Vagina (tissue), 2 donors: ENCODE data around the gene NFYC. TPM values are rescaled to one million over a fixed set of nuclear protein-coding genes. Genes with fewer than 3 reads are reported as not detected.

ENCODE experiments used
- DNase-seq, 2 donors: peaks; one replicate each; pipeline ENCODE4 v3.0.0-alpha.2; 2017; ENCODE audit errors: extremely low spot score in 2 of 2
- H3K27ac ChIP-seq: fragments of 200-600 bp; sonication (generic); one replicate; pipeline ENCODE4 v1.5.1; 2019
- H3K27me3 ChIP-seq: fragments of 200-600 bp; sonication (generic); one replicate; pipeline ENCODE4 v1.5.1; 2019
- H3K36me3 ChIP-seq, 2 donors: fragments of 200-600 bp; sonication (generic); one replicate each; pipeline ENCODE4 v1.5.1; 2017 to 2019
- H3K4me1 ChIP-seq: fragments of 200-600 bp; sonication (generic); one replicate; pipeline ENCODE4 v1.5.1; 2019
- H3K4me3 ChIP-seq, 2 donors: fragments of 200-600 bp; sonication (generic); 1 replicate in 1 of 2; 2 replicates in 1 of 2; pipeline ENCODE4 v1.5.1; 2016 to 2019
- H3K9me3 ChIP-seq: fragments of 200-600 bp; sonication (generic); one replicate; pipeline ENCODE4 v1.5.1; 2019
- POLR2A ChIP-seq, 2 donors: fragments of 450-650 bp; IDR thresholded peaks; one replicate each; pipeline ENCODE4 v1.6.1; 2017; ENCODE audit warnings: antibody characterized with exemption in 2 of 2, mild to moderate bottlenecking in 2 of 2, moderate library complexity in 2 of 2
- POLR2AphosphoS5 ChIP-seq, 2 donors: sonication (generic); formaldehyde crosslinking; IDR thresholded peaks; one replicate each; pipeline ENCODE4 v1.9.0; 2017; ENCODE audit warnings: antibody characterized with exemption in 2 of 2, mild to moderate bottlenecking in 2 of 2, low read depth in 1 of 2; ENCODE audit not compliant: insufficient read depth in 1 of 2
- intact Hi-C: fragments of 100-400 bp; cut with DNase I; formaldehyde crosslinking; loops from one replicate; pipeline ENCODE4 v1.15.1; 2023
- total RNA-seq: library from RNA; depleted of rRNA; stranded (reverse); fragments of >200 nt; gene quantifications from one replicate; pipeline ENCODE4 v1.2.3, GENCODE V29; 2016
- TF ChIP-seq, protein P1 (sequence below), 3 experiments: fragments of 450-650 bp in 2 of 3; fragments of 200-600 bp in 1 of 3; sonication (generic) in 1 of 3; IDR thresholded peaks; one replicate each; pipeline ENCODE4 v1.5.1; 2017 to 2019; ENCODE audit warnings: antibody characterized with exemption in 3 of 3, mild to moderate bottlenecking in 2 of 3, moderate library complexity in 2 of 3

The NFYC gene
- total RNA-seq, 1 donor from 2014 or later: 61.6 TPM

DNA sequence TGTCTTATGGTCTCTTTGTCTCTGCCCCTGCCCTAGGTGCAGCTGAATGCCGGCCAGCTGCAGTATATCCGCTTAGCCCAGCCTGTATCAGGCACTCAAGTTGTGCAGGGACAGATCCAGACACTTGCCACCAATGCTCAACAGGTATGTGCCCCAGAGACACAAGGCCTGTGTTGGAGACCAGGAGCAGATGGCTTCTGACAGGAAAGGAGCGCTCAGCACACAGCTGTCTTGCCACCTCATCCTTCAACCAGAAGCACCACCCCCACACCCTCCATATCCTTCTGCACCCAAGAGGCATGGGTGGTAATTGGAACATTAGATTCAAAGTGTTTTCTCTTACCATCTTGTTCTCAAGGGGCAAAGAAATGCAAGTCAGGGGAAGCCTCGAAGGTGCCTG lies 75.1 kb downstream of the NFYC start:
- no peak overlapping the region for H3K4me3 ChIP-seq
- TF ChIP-seq POLR2A (IDR thresholded peaks at IDR 0.05): no peak
- no peak for TF ChIP-seq POLR2AphosphoS5 (IDR thresholded peaks at IDR 0.05; ENCODE audit: insufficient read depth in 1 of 2, low read depth in 1 of 2)
- TF ChIP-seq, protein P1, sequence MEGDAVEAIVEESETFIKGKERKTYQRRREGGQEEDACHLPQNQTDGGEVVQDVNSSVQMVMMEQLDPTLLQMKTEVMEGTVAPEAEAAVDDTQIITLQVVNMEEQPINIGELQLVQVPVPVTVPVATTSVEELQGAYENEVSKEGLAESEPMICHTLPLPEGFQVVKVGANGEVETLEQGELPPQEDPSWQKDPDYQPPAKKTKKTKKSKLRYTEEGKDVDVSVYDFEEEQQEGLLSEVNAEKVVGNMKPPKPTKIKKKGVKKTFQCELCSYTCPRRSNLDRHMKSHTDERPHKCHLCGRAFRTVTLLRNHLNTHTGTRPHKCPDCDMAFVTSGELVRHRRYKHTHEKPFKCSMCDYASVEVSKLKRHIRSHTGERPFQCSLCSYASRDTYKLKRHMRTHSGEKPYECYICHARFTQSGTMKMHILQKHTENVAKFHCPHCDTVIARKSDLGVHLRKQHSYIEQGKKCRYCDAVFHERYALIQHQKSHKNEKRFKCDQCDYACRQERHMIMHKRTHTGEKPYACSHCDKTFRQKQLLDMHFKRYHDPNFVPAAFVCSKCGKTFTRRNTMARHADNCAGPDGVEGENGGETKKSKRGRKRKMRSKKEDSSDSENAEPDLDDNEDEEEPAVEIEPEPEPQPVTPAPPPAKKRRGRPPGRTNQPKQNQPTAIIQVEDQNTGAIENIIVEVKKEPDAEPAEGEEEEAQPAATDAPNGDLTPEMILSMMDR (IDR thresholded peaks at IDR 0.05): no peak
- H3K27me3 ChIP-seq: no peaks in the 10 kb centered on the region
- no peak for DNase-seq
- H3K4me1 ChIP-seq: no peaks in the 10 kb centered on the region
- no peaks in the 10 kb centered on the region for H3K9me3 ChIP-seq
- H3K27ac ChIP-seq: no peak overlapping the region
- intact Hi-C loops: no loop called here
- peaks cover 0 to 85% of the 10 kb centered on the region in 2 donors for H3K36me3 ChIP-seq

DNA sequence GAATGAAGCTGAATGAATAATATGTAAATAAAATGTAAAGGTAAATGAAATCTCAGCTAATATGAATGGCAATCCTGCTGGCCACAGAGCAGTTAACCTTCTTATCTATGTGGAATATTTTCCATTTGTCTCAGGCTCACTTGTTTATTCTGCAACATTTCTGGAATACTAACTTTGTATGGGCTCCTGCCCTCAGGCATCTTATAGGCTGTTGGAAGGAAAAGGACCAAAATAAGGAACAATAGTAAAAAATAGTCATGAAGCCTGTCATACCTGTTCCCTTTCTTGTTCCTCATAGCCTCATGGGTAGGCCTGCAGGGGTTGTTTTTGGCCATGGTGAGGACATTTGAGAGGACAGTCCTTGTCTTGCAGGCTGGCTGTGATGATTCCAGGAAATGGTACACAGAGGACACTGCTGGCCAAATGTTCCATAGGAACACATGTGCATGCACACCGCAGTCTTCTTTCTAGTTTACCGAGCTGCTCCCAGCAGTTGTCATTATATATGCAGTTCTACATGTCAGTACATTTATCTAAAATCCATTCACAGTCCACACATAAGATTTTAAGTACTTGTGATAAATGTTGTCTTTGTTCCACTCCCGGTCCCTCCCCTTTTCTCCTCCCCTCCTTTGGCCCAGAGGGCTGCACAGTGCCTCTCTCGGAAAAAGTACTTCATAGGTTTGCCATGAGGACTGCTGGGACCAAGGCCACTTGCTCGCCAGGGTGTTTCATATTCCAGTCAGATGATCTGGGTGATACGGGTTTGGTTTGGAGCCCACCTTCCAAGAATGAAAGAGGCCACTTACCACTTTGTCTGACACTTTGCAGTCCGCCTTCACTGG lies 76.9 kb downstream of the NFYC start:
- Histone ChIP-seq H3K27ac (no peak overlapping the region), H3K27me3 (no peaks in the 10 kb centered on the region), H3K9me3 (no peaks in the 10 kb centered on the region), H3K4me1 (no peaks in the 10 kb centered on the region), H3K4me3 (no peak overlapping the region), H3K36me3 (peaks cover 0 to 79% of the 10 kb centered on the region in 2 donors)
- DNase-seq: peak in 1 of 2 donors; percentile 22
- TF ChIP-seq, protein P1 (IDR thresholded peaks at IDR 0.05): no peak
- no peak for TF ChIP-seq POLR2A (IDR thresholded peaks at IDR 0.05)
- TF ChIP-seq POLR2AphosphoS5 (IDR thresholded peaks at IDR 0.05; ENCODE audit: insufficient read depth in 1 of 2, low read depth in 1 of 2): no peak
- intact Hi-C loops: no loop called here

GRCh38 chr1:40769815-40770214 lies 78.3 kb downstream of the NFYC start:
- DNase-seq: peak in 1 of 2 donors; percentile 72
- H3K4me1 ChIP-seq: no peaks in the 10 kb centered on the region
- H3K27ac ChIP-seq: no peak overlapping the region
- intact Hi-C loops: no loop called here
- H3K27me3 ChIP-seq: no peaks in the 10 kb centered on the region
- TF ChIP-seq POLR2AphosphoS5 (IDR thresholded peaks at IDR 0.05; ENCODE audit: insufficient read depth in 1 of 2, low read depth in 1 of 2) (no peak), POLR2A (IDR thresholded peaks at IDR 0.05) (no peak)
- TF ChIP-seq, protein P1 (IDR thresholded peaks at IDR 0.05): no peak
- no peaks in the 10 kb centered on the region for H3K9me3 ChIP-seq
- peaks cover 0 to 66% of the 10 kb centered on the region in 2 donors for H3K36me3 ChIP-seq
- no peak overlapping the region for H3K4me3 ChIP-seq

DNA sequence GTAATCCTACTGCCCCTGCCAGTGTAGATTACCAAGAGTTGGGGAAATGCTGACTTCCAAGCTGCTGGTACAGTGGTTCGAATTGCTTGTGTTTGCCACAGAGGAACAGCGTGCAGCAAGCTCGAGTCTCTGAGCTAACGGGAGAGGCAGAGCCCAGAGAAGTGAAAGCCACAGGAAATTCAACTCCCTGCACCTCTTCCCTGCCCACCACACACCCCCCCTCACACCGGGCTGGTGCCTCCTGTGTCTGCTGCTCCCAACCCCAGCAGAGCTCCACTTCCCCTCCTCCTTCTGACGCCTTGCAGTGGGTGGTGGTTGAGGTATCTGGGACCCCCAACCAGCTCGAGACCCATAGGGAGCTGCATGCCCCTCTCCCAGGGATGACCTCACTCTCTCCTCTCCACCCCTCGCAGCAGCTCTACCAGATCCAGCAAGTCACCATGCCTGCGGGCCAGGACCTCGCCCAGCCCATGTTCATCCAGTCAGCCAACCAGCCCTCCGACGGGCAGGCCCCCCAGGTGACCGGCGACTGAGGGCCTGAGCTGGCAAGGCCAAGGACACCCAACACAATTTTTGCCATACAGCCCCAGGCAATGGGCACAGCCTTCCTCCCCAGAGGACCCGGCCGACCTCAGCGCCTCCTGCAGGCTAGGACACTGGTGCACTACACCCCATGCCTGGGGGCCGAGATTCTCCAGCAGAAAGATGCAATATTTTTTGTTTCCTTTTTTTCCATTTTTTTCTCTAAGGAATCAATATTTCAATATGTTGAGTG lies 79.0 kb downstream of the NFYC start:
- Histone ChIP-seq H3K4me1 (no peaks in the 10 kb centered on the region), H3K36me3 (peaks cover 0 to 59% of the 10 kb centered on the region in 2 donors), H3K27me3 (no peaks in the 10 kb centered on the region), H3K9me3 (no peaks in the 10 kb centered on the region), H3K4me3 (no peak overlapping the region), H3K27ac (no peak overlapping the region)
- intact Hi-C loops: no loop called here
- peak in 1 of 2 donors; percentile 67 for DNase-seq
- TF ChIP-seq POLR2A (IDR thresholded peaks at IDR 0.05): no peak
- TF ChIP-seq POLR2AphosphoS5 (IDR thresholded peaks at IDR 0.05; ENCODE audit: insufficient read depth in 1 of 2, low read depth in 1 of 2): no peak
- TF ChIP-seq, protein P1 (IDR thresholded peaks at IDR 0.05): no peak
